Panc1 (cell line): Measurements from ENCODE around the gene LRRIQ1. TPM values are rescaled to one million over a fixed set of nuclear protein-coding genes. Genes with fewer than 3 reads are reported as not detected.

Source experiments
- ATAC-seq: fragments of 200-7000 bp; cut with Tn5 transposase; 2 replicates; pipeline ENCODE4 v1.9.1; 2020; ENCODE audit warnings: mild to moderate bottlenecking, moderate library complexity
- BruUV-seq: library from RNA; stranded (reverse); fragments of 400-500 nt; replicated peaks from 2 replicates; lab custom pipeline; 2021; lab: Mats Ljungman, UMichigan
- CTCF ChIA-PET: fragments of 300-600 bp; sonication (Branson Sonifier 250); formaldehyde crosslinking; loops from one replicate; lab custom pipeline; 2022; ENCODE audit warnings: antibody characterized with exemption; lab: Charles Lee
- POLR2A ChIA-PET: fragments of 300-600 bp; sonication (Branson Sonifier 250); formaldehyde crosslinking; loops from one replicate; lab custom pipeline; 2022; ENCODE audit warnings: antibody characterized with exemption; lab: Charles Lee
- DNase-seq: peaks from one replicate; pipeline ENCODE4 v3.0.0-alpha.2; 2010; ENCODE audit warnings: low read depth, low spot score
- H3K27ac ChIP-seq: 2 replicates; pipeline ENCODE4 v1.5.1; 2011; ENCODE audit warnings: mild to moderate bottlenecking, low read length, inconsistent platforms
- H3K27me3 ChIP-seq: fragments of 200-500 bp; sonication (Bioruptor generic); 2 replicates; pipeline ENCODE4 v1.6.0; 2014; ENCODE audit warnings: low read length, inconsistent platforms; ENCODE audit not compliant: control insufficient read depth, insufficient read depth
- H3K36me3 ChIP-seq: fragments of 200-500 bp; sonication (Bioruptor generic); 2 replicates; pipeline ENCODE4 v1.5.1; 2014; ENCODE audit warnings: inconsistent platforms, mild to moderate bottlenecking, low read length, moderate library complexity; ENCODE audit not compliant: control insufficient read depth, insufficient read depth
- H3K4me1 ChIP-seq: 2 replicates; pipeline ENCODE4 v1.5.1; 2011; ENCODE audit warnings: inconsistent platforms, mild to moderate bottlenecking, low read length, moderate library complexity; ENCODE audit not compliant: control insufficient read depth, insufficient read depth
- H3K4me3 ChIP-seq, 2 experiments: 2 replicates each; pipeline ENCODE4 v1.5.1; 2011 to 2012; ENCODE audit warnings: low read depth in 2 of 2, low read length in 2 of 2, mild to moderate bottlenecking in 2 of 2, inconsistent platforms in 1 of 2, moderate library complexity in 1 of 2
- H3K9me3 ChIP-seq: fragments of 200-500 bp; sonication (Bioruptor generic); 2 replicates; pipeline ENCODE4 v1.5.1; 2014; ENCODE audit warnings: low read depth, mild to moderate bottlenecking, inconsistent platforms, low read length, moderate library complexity; ENCODE audit not compliant: control insufficient read depth, insufficient read depth
- CTCF ChIP-seq: fragments of 450-650 bp; IDR thresholded peaks from 2 replicates; pipeline ENCODE4 v1.5.1; 2017; ENCODE audit warnings: mild to moderate bottlenecking
- POLR2AphosphoS5 ChIP-seq: IDR thresholded peaks from 2 replicates; pipeline ENCODE4 v1.6.1; 2012; ENCODE audit warnings: mild to moderate bottlenecking, low read depth, low read length, moderate library complexity
- SIN3A ChIP-seq: IDR thresholded peaks from 2 replicates; pipeline ENCODE4 v1.6.1; 2012; ENCODE audit warnings: low read depth, mild to moderate bottlenecking, low read length, moderate library complexity, borderline replicate concordance; ENCODE audit not compliant: insufficient read depth
- TCF7L2 ChIP-seq: IDR thresholded peaks from 2 replicates; pipeline ENCODE4 v1.6.1; 2011; ENCODE audit warnings: mild to moderate bottlenecking, low read depth, low read length, inconsistent platforms
- in situ Hi-C: cut with HindIII; loops from 2 replicates; pipeline ENCODE4 v1.10.0; 2016; ENCODE audit warnings: low sequenced_read_pairs, low pct_unique_long_range_greater_than_20kb
- intact Hi-C: fragments of 100-400 bp; cut with micrococcal nuclease; formaldehyde crosslinking; loops from one replicate; pipeline ENCODE4 v1.10.0; 2022; ENCODE audit not compliant: unreplicated experiment
- total RNA-seq: library from RNA; stranded (reverse); gene quantifications from one replicate; pipeline ENCODE4 v1.2.1, GENCODE V29; 2021; ENCODE audit not compliant: unreplicated experiment
- TF ChIP-seq, protein P1 (sequence below), 2 experiments: IDR thresholded peaks; 2 replicates each; pipeline ENCODE4 v1.6.1; 2011 to 2012; ENCODE audit warnings: low read depth in 2 of 2, control low read depth in 1 of 2, low read length in 1 of 2, mild to moderate bottlenecking in 1 of 2, moderate library complexity in 1 of 2; ENCODE audit not compliant: insufficient read depth in 1 of 2

Gene LRRIQ1
- total RNA-seq, 1 experiment from 2014 or later: 0.15 TPM

GRCh38 chr12:85089792-85090191, 53.6 kb downstream of the LRRIQ1 start:
- Histone ChIP-seq H3K27ac (no peak overlapping the region), H3K4me1 (no peaks in the 10 kb centered on the region), H3K4me3 (no peak overlapping the region), H3K9me3 (no peaks in the 10 kb centered on the region), H3K36me3 (no peaks in the 10 kb centered on the region), H3K27me3 (no peaks in the 10 kb centered on the region)
- in situ Hi-C loops: no loop called here
- intact Hi-C loops: no loop called here
- POLR2A ChIA-PET: no interaction called here
- CTCF ChIA-PET: no interaction called here
- no TSS peak for BruUV-seq
- DNase-seq (no peak), ATAC-seq (no peak)
- no peak for TF ChIP-seq TCF7L2
- no peak for TF ChIP-seq SIN3A
- no peak for TF ChIP-seq POLR2AphosphoS5
- TF ChIP-seq CTCF: no peak
- TF ChIP-seq, protein P1, sequence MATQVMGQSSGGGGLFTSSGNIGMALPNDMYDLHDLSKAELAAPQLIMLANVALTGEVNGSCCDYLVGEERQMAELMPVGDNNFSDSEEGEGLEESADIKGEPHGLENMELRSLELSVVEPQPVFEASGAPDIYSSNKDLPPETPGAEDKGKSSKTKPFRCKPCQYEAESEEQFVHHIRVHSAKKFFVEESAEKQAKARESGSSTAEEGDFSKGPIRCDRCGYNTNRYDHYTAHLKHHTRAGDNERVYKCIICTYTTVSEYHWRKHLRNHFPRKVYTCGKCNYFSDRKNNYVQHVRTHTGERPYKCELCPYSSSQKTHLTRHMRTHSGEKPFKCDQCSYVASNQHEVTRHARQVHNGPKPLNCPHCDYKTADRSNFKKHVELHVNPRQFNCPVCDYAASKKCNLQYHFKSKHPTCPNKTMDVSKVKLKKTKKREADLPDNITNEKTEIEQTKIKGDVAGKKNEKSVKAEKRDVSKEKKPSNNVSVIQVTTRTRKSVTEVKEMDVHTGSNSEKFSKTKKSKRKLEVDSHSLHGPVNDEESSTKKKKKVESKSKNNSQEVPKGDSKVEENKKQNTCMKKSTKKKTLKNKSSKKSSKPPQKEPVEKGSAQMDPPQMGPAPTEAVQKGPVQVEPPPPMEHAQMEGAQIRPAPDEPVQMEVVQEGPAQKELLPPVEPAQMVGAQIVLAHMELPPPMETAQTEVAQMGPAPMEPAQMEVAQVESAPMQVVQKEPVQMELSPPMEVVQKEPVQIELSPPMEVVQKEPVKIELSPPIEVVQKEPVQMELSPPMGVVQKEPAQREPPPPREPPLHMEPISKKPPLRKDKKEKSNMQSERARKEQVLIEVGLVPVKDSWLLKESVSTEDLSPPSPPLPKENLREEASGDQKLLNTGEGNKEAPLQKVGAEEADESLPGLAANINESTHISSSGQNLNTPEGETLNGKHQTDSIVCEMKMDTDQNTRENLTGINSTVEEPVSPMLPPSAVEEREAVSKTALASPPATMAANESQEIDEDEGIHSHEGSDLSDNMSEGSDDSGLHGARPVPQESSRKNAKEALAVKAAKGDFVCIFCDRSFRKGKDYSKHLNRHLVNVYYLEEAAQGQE (IDR thresholded peaks at IDR 0.05; ENCODE audit: insufficient read depth in 1 of 2, low read depth in 2 of 2, low read length in 1 of 2): no peak

DNA sequence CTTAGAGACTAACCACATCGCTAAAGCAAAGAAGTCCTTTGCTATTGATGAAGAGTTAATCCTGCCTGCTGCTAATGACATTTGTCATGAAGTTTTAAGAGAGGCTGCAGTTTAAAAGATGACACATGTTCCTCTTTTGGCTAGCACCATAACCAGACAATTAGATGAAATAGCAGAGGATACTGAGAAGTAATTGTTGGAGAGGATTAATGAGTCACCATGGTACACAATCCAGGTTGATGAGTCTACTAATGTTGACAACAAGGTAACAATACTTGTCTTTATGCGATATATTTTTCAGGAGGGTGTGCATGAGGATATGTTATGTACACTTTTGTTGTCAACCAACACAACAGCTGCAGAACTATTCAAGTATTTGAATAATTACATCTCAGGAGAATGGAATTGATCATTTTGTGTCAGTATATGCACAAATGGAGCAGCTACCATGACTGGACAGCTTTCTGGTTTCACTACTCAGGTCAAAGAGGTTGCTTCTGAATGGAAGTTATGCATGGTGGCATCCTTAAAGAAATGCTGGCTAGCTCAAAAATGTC, 56.7 kb downstream of the LRRIQ1 start:
- in situ Hi-C loops: no loop called here

More for the DNA sequence above, 56.7 kb downstream of the LRRIQ1 start:
- no TSS peak for BruUV-seq
- DNase-seq (peak; percentile 39), ATAC-seq (no peak)
- CTCF ChIA-PET: no interaction called here
- Histone ChIP-seq H3K27ac (no peak overlapping the region), H3K27me3 (no peaks in the 10 kb centered on the region), H3K4me1 (no peaks in the 10 kb centered on the region), H3K4me3 (no peak overlapping the region), H3K9me3 (no peaks in the 10 kb centered on the region), H3K36me3 (no peaks in the 10 kb centered on the region)
- POLR2A ChIA-PET: no interaction called here
- intact Hi-C loops: no loop called here
- TF ChIP-seq CTCF (no peak), POLR2AphosphoS5 (no peak), SIN3A (no peak), TCF7L2 (no peak)
- TF ChIP-seq, protein P1 (IDR thresholded peaks at IDR 0.05; ENCODE audit: insufficient read depth in 1 of 2, low read depth in 2 of 2, low read length in 1 of 2): no peak
